Retinal pigment epithelial cell (primary cell): ENCODE data around the gene DZANK1.

Source experiments
- DNase-seq: peaks from one replicate; pipeline ENCODE4 v3.0.0-alpha.2; 2010; ENCODE audit warnings: low read depth
- H3K4me3 ChIP-seq: 2 replicates; pipeline ENCODE4 v1.5.1; 2011; ENCODE audit warnings: mild to moderate bottlenecking, low read length, control low read depth, moderate library complexity
- TF ChIP-seq, protein P1 (sequence below): conservative IDR thresholded peaks from 2 replicates; pipeline ENCODE4 v1.5.1; 2011; ENCODE audit warnings: low read depth, low read length, control low read depth, inconsistent platforms

The DZANK1 gene

DNA sequence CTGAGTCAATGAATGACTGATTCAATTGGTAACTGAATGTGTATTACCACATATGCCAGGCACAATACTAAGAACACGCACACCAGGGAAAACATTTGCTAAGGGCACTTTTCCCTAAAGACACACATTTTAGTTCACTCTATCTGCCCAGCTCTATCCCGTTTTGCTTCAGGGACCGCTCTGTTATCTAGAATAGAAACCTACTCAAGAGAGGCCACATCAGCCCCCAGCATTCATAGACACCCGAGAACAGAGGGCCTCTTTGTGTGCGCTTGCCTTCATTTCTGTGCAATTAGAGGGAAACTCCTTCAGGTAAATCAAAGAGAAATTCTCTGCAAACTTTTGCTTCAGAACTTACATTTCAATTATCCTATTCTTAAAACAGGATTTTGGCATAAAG is 50.3 kb downstream of the DZANK1 start:
- no peak for DNase-seq
- TF ChIP-seq, protein P1, sequence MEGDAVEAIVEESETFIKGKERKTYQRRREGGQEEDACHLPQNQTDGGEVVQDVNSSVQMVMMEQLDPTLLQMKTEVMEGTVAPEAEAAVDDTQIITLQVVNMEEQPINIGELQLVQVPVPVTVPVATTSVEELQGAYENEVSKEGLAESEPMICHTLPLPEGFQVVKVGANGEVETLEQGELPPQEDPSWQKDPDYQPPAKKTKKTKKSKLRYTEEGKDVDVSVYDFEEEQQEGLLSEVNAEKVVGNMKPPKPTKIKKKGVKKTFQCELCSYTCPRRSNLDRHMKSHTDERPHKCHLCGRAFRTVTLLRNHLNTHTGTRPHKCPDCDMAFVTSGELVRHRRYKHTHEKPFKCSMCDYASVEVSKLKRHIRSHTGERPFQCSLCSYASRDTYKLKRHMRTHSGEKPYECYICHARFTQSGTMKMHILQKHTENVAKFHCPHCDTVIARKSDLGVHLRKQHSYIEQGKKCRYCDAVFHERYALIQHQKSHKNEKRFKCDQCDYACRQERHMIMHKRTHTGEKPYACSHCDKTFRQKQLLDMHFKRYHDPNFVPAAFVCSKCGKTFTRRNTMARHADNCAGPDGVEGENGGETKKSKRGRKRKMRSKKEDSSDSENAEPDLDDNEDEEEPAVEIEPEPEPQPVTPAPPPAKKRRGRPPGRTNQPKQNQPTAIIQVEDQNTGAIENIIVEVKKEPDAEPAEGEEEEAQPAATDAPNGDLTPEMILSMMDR = no peak
- H3K4me3 ChIP-seq = no peak overlapping the region

DNA sequence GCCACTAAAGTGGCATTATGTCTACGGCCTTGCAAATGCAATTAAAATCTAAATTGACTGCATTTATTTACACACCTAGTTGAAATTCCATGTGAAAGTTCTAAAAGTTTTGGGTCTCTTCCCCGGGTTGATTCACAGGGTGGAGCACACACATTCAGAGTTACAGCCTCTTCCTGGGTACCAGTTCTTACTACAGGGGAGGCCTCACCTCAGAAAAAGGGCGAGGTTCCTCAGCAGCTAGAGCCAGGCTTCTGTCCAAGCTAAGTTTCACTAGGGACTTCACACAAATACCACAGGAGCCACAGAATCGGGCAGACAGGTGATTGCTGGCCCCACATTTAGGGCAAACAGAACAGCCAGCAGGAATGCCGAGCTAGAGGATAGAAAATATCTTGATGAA is 52.7 kb downstream of the DZANK1 start:
- TF ChIP-seq, protein P1 = no peak
- no peak for DNase-seq
- H3K4me3 ChIP-seq = no peak overlapping the region

- no peak for DNase-seq
- no peak overlapping the region for H3K4me3 ChIP-seq
- TF ChIP-seq, protein P1 = no peak
These were observed 54.5 kb downstream of the DZANK1 start for GRCh38 chr20:18412221-18412901.

DNA sequence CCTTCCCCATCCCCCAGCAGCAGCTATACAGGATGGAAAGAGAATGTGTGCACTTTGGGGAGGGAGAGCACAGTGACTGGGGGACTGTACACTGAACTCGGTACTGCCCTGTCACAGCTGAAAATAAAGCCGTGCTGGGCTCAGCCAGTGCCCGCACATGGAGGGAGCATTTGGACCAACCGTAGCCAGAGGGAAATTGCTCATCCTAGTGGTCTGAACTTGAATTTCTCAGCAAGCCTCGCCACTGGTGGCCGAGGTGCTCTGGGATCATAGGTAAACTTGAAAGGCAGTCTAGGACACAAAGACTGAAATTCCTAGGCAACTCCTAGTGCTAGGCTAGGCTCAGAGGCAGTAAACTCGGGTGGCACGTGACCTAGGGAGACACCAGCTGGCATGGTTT is 61.0 kb downstream of the DZANK1 start:
- H3K4me3 ChIP-seq = no peak overlapping the region
- TF ChIP-seq, protein P1 = no peak
- no peak for DNase-seq

DNA sequence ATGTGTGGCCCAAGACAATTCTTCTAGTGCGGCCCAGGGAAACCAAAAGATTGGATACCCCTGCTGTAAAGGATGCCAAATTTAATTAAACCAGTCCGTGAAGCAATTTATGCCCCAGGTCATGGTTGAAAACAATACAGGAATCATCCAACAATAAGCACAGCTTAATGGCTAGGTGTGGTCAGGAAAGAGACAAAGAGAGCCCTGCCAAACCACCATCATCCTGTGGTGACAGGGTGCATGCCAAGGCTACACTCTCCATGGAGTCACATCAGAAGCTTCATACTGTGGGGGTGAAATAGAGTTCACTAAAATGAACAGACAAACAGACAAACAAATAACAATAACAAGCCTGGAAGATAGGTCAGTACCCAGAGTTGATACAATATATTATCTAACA is 62.7 kb downstream of the DZANK1 start:
- no peak overlapping the region for H3K4me3 ChIP-seq
- DNase-seq = no peak

DNA sequence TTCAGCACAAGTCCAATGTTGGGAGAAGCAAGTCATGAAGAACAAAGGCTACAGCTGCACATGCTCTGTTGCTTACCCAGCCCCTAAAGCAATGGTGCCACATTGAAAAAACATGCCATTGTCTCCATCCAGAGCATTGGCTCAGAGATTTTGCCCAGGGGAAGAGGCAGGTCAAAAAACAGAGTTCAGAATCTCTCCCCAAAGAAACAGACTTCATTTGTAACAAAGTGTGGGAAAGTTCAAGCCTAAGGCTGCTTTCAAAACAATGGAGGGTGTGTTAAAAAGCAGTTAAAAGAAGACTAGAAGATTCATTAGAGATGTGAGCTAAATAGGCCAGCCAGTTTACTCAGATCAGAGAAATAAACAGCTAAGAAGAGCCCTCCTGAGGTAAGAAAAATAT is 63.6 kb downstream of the DZANK1 start:
- H3K4me3 ChIP-seq = no peak overlapping the region
- TF ChIP-seq, protein P1 = no peak
- no peak for DNase-seq

More for the DNA sequence above, 62.7 kb downstream of the DZANK1 start:
- TF ChIP-seq, protein P1 = no peak

- TF ChIP-seq, protein P1 = no peak
- no peak overlapping the region for H3K4me3 ChIP-seq
- no peak for DNase-seq
These were observed 65.5 kb downstream of the DZANK1 start for GRCh38 chr20:18401305-18401704.
